HUDEP-2 (cell line): ENCODE measurements around the gene CYFIP1.
A peak's percentile ranks its signal among the peaks of the same experiment; 100 is the strongest.
"Not testable (repeated sequence)": the region's sequence is repeated elsewhere in the genome, so short reads cannot be mapped to it uniquely, and the experiment has no call there.

ENCODE experiments used
- DNase-seq, 76 experiments: peaks; one replicate each; lab custom pipeline; 2025; ENCODE audit not compliant: unreplicated experiment in 76 of 76; lab: John Stamatoyannopoulos, UW

The CYFIP1 gene

GRCh38 chr15:22980189-22981050 lies at the start of gene CYFIP1:
Gene CYFIP1, minus strand, starts transcription at chr15:22980368. Its CDS starts 33,083 bp downstream, at chr15:22947285.
- peak in 10 of 76 experiments; percentile 0 to 22 (median 5) for DNase-seq

DNA sequence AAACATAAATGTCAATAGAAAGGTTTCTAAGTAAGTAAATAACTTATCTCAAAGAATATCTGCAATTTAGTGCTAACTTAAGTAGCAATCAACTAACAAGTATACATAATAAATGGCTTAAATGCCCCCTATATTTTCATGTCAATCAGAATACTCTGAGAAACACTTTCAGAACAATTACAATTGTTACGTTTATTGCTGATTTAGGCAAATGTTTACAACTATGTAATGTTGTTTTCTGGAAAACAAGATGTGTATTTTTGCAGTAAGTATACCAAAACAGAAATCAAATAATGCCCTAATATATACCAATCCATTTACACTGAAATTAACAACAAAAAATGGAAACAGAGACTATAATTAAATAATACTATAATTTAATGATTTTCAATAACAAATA lies 46.0 kb upstream of the CYFIP1 start:
- no peak for DNase-seq

DNA sequence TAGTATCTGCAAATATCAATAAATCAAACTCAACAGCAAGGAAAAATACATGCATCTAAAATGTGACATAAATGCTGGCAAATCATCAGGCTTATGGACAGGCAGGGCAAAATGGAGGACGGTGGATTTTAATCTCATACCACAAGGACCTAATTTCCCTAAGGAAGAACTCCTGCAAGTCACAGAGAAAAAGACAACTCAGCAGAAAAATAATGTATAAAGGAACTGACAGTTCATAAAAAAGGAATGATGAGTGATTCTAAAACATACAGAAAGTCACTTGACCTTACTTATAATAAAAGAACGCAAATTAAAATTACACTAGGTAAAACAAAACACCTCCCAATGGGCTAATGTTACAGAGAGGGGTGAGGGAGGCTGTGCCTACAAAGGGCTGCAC lies 42.0 kb upstream of the CYFIP1 start:
- DNase-seq: no peak

DNA sequence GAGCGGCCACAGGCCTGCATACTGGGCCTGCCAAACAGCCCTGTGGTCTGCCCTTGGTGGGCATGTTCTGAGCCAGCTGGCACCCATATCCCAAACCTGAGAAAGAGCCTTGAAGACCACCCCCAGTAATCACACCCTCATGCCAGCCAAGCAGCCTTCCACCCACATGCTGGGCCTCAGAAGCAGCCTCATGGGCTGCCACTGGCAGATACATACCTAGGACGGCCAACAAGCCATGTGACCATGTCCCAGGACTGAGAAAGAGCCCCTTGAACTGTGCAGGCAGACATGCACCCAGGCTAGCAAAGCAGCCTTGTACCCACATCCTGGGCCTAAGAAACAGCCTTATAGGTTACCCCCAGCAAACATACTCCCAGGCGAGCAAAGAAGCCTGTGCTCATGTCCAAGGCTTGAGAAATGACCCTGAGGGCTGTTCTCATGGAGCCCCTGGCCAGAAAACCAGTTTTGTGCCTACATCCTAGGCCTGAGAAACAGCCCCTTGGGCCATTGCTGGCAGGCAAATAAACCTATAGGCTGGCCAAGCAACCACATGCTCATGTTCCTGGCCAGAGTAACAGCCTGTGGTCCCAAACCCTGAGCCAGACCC lies 34.3 kb upstream of the CYFIP1 start:
- DNase-seq: no peak

- no peak for DNase-seq
Measured at GRCh38 chr15:23013681-23014080, 33.5 kb upstream of the CYFIP1 start.

- not testable (repeated sequence) for DNase-seq
Measured at GRCh38 chr15:23012616-23013015, 32.4 kb upstream of the CYFIP1 start.

GRCh38 chr15:23003736-23004135 lies 23.6 kb upstream of the CYFIP1 start:
- DNase-seq: no peak

DNA sequence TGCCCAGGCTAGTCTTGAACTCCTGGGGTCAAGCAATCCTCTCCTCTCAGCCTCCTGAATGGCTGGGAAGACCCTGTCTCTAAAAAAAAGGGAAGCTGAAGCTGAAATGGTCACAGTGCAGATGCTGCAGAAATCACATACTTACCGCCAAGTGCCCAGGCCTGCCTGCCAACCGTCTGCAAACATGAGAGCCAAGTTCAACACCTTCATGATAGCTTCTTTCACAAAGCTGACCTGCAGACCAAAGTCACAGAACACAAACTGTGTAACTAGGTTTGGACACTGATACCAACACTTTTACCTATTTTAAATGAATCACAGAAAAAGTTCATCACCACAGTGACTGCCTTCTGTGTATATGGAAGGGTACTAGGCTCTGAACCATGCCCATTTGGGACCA lies 22.8 kb upstream of the CYFIP1 start:
- DNase-seq: no peak

DNA sequence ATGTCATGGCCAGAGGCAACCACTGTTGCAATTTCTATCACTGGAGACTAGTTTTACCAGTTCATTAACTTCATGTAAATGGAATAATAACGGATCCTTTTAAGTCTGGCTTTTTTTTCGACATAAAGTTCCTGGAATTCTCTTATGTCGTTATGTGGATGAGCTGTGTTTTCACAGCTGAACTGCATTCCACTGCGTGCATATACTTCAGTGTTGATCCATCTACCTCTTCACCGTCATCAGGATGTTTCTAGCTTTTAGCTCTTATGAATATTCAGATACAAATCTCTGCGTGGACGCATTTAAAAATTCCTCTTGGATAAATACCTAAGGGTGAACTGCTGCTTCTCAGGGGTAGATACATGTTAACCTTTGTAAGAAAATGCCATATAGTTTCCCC lies 15.6 kb upstream of the CYFIP1 start:
- no peak for DNase-seq

- no peak for DNase-seq
Measured at GRCh38 chr15:22992024-22992326, 11.8 kb upstream of the CYFIP1 start.

- DNase-seq: no peak
Measured at GRCh38 chr15:22989576-22990477, 9.7 kb upstream of the CYFIP1 start.

DNA sequence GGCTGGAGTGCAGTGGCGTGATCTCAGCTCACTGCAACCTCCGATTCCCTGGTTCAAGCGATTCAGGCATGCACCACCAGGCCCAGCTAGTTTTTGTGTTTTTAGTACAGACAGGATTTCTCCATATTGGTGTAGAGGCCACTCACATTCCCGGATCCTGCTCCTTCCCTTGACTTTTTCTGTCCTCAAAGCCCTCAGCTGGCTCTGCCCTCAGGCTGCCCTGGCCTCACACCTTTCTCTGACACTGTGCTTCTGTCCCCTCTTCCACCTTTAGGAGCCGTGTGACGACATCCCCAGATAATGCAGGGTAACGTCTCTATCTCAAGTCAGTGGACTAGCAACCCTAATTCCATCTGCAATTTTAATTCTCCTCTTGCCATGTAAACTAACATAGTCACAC lies 8.6 kb upstream of the CYFIP1 start:
- no peak for DNase-seq

- DNase-seq: not testable (repeated sequence)
Measured at GRCh38 chr15:22981931-22982330, 1.8 kb upstream of the CYFIP1 start.

DNA sequence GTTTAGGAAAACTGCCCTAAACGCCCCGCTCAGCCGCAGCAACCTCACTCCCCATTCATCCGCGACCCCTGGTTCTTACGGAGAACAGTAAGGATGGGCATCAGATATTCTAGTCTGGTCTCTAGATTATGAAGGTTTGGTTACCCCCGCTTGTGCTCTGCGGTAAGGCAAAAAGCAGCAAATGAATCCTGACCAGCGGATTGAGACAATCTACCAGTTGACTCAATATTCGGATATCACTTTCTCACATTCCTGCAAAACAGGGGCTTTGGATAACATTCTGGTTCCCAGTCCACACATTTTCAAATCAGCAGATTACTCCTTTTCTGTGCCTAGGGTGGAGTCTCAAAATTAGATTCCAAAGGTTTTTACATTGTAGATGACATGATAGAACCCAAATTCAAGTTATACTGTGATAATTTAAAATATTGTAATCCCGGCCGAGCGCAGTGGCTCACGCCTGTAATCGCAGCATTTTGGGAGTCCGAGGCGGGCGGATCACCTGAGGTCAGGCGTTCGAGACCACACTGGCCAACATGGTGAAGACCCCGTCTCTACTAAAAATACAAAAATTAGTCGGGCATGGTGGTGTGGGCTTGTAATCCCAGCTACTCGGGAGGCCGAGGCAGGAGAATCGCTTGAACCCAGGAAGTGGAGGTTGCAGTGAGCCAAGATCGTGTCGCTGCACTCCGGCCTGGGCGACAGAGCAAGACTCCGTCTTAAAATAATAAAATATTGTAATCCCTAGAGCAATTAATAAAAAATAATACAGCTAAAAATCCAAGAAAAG lies 1.1 kb upstream of the CYFIP1 start:
- peak in 1 of 76 experiments; percentile 1 for DNase-seq

GRCh38 chr15:22979238-22980188 lies 655 bp downstream of the CYFIP1 start:
- peak in 44 of 76 experiments; percentile 1 to 57 (median 20) for DNase-seq

DNA sequence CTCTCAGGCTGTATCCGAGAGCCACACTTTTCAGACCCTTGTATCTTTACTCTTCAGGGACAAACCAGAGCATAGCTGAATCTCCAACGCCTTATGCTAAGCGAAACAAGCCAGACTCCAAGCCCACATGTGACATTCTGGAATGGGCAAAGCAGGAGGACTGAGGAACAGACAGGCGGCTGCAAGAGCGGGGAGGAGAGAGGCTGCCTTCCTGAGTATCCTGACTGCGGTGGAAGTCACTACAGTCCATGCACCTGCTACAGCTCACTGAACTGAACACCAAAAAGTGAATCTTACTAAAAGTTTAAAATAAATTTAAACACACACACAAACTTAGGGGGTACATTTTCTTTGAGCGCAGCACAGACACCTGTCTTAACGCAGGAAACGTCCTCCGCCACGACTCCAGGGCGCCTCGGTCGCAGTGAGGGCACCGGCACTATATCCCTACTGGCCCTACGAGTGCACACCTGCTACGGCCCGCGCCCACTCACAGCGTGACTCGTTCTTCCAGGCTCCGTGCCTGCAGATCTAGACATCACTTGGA lies 1.4 kb downstream of the CYFIP1 start:
- DNase-seq: no peak

GRCh38 chr15:22974745-22975144 lies 5.4 kb downstream of the CYFIP1 start:
- DNase-seq: no peak

- DNase-seq: no peak
Measured at GRCh38 chr15:22973987-22974386, 6.2 kb downstream of the CYFIP1 start.

GRCh38 chr15:22973286-22973685 lies 6.9 kb downstream of the CYFIP1 start:
- DNase-seq: no peak
